ENCODE measurements around the gene TRIM45.

Gene TRIM45

DNA sequence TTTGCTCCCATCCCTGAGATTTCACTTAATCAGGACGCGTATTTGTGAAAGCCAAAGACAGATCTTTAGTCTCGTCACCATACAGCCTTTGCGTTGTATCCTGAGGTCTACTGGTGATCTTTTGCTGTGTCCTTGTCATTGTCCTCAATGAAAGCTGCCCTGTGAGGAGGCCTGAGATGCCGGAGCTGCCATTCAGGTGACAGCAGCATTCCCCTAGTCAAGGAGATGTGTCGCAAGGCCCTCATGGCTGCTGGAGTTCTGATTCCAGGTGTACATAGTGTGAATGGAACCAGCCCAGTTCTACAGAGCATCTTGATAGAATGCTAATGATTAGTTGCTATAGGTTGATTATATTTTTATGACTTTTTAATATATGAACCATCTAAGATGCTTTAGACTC is 37.3 kb downstream of the TRIM45 start:
- Histone ChIP-seq H3K4me1 (no peaks in the 10 kb centered on the region), H3K4me3 (ENCODE audit: low read depth, low read length) (no peak overlapping the region), H3K27me3 (no peaks in the 10 kb centered on the region), H3K9me3 (no peaks in the 10 kb centered on the region), H3K36me3 (peaks cover 6% of the 10 kb centered on the region)
- TF ChIP-seq, protein P1, sequence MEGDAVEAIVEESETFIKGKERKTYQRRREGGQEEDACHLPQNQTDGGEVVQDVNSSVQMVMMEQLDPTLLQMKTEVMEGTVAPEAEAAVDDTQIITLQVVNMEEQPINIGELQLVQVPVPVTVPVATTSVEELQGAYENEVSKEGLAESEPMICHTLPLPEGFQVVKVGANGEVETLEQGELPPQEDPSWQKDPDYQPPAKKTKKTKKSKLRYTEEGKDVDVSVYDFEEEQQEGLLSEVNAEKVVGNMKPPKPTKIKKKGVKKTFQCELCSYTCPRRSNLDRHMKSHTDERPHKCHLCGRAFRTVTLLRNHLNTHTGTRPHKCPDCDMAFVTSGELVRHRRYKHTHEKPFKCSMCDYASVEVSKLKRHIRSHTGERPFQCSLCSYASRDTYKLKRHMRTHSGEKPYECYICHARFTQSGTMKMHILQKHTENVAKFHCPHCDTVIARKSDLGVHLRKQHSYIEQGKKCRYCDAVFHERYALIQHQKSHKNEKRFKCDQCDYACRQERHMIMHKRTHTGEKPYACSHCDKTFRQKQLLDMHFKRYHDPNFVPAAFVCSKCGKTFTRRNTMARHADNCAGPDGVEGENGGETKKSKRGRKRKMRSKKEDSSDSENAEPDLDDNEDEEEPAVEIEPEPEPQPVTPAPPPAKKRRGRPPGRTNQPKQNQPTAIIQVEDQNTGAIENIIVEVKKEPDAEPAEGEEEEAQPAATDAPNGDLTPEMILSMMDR (IDR thresholded peaks at IDR 0.05; ENCODE audit: low read depth, low read length), result no peak
- DNase-seq, result no peak

DNA sequence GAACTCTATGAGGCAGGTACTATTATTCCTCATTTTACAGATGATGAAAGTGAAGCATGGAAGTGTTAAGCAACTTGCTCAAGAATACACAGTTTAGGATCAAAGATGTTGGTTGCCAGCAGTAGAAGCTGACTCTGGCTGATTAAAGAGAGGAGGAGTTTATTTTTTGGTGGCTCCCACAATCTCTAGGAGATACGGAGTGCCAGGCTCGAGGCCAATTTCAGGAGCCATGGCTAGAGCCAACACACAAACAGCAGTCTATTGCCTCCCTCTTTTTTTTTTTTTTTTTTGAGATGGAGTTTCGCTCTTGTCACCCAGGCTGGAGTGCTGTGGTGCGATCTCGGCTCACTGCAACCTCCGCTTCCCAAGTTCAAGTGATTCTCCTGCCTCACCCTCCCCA is 41.8 kb downstream of the TRIM45 start:
- Histone ChIP-seq H3K4me1 (no peaks in the 10 kb centered on the region), H3K36me3 (peaks cover 28% of the 10 kb centered on the region), H3K4me3 (ENCODE audit: low read depth, low read length) (no peak overlapping the region), H3K9me3 (no peaks in the 10 kb centered on the region), H3K27me3 (no peaks in the 10 kb centered on the region)
- no peak for DNase-seq
- TF ChIP-seq, protein P1 (IDR thresholded peaks at IDR 0.05; ENCODE audit: low read depth, low read length), result no peak

DNA sequence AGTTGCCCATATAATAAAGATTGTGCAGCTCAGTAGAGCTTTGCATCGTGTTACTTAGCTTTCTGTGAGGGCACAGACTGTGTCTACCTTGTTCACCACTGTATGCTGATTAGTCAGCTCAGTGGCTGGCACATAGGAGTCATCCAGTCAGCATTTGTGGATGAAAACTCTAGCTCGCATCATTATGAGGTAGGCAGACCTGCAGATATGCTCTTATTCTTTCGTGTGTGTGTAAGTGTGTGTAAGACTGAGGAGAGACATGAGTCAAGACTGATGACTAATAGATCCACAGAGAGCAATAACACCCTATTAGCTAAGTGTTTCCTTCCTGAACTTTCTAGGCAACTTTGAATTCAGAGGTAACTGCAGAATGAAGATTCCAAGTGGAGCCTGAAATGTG is 44.3 kb downstream of the TRIM45 start:
- H3K9me3 ChIP-seq, result no peaks in the 10 kb centered on the region
- no peak for DNase-seq
- H3K36me3 ChIP-seq, result peaks cover 28% of the 10 kb centered on the region
- H3K4me3 ChIP-seq (ENCODE audit: low read depth, low read length), result no peak overlapping the region
- H3K27me3 ChIP-seq, result no peaks in the 10 kb centered on the region
- no peaks in the 10 kb centered on the region for H3K4me1 ChIP-seq
- TF ChIP-seq, protein P1 (IDR thresholded peaks at IDR 0.05; ENCODE audit: low read depth, low read length), result no peak

DNA sequence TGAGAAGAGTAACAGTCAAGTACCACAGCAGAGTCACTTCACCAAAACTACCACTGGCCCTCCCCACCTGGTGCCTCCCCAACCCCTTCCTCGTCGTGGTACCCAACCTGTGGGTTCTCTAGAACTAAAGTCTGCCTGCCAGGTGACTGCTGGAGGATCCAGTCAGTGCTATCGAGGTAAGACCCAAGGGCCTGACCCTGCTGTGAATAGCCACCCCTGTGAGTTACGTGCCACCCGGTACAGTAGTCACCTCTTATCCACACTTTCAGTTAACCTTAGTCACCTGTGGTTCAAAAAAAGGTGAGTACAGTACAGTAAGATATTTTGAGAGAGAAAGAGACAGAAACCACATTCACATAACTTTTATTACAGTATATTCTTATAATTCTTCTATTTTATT is 44.9 kb downstream of the TRIM45 start:
- no peaks in the 10 kb centered on the region for H3K9me3 ChIP-seq
- peaks cover 22% of the 10 kb centered on the region for H3K36me3 ChIP-seq
- no peaks in the 10 kb centered on the region for H3K27me3 ChIP-seq
- no peaks in the 10 kb centered on the region for H3K4me1 ChIP-seq
- no peak for DNase-seq
- H3K4me3 ChIP-seq (ENCODE audit: low read depth, low read length), result no peak overlapping the region
- TF ChIP-seq, protein P1 (IDR thresholded peaks at IDR 0.05; ENCODE audit: low read depth, low read length), result no peak

DNA sequence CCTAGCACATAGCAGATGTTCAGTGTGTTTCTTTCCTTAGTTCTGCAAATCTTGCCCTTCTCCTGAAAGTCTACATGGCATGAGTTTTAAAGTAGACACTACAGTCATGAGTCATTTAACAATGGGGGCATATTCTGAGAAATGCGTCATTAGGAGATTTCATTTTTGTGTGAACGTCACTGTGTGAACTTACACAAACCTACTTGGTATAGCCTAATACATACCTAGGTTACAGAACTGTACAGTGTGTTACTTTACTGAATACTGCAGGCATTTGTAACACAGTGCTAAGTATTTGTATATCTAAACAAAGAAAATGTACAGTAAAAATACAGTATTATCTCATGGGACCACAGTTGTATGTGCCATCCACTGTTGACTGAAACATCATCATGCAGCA is 51.4 kb downstream of the TRIM45 start:
- no peak for DNase-seq
- Histone ChIP-seq H3K36me3 (peaks cover 6% of the 10 kb centered on the region), H3K27me3 (no peaks in the 10 kb centered on the region), H3K9me3 (no peaks in the 10 kb centered on the region), H3K4me1 (peaks cover 8% of the 10 kb centered on the region), H3K4me3 (ENCODE audit: low read depth, low read length) (no peak overlapping the region)
- TF ChIP-seq, protein P1 (IDR thresholded peaks at IDR 0.05; ENCODE audit: low read depth, low read length), result no peak

DNA sequence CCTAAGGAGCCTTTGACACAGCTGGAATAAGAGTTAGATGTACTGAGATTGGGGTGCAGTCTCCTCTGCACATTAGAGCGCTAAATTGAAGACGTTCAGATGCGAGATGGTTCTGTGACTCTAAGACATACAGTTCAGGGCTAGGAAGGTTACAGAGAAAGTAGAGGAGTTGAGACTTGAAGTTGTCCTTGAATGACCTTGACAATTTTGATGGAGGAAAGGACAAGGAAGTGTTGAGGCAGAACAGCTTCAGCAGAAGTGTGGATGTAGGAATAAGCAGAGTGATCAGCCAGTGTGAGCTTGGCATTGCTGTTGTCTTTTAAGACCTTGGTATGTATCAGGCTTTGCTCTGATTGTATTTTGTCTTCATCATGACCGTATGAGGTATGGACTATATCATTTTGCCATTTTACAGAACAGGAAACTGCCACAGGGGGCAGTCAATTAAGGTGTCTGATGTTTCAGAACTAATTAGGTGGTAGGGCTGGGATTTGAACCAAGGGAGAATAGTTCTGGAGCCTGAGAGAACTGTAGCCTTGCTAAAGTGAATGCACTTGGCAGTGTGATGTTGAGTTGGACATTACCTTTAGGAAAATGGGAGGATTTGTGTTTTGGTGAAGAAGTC is 52.2 kb downstream of the TRIM45 start:
- Histone ChIP-seq H3K27me3 (no peaks in the 10 kb centered on the region), H3K4me1 (peaks cover 8% of the 10 kb centered on the region), H3K36me3 (peaks cover 4% of the 10 kb centered on the region), H3K9me3 (no peaks in the 10 kb centered on the region), H3K4me3 (ENCODE audit: low read depth, low read length) (no peak overlapping the region)
- TF ChIP-seq, protein P1 (IDR thresholded peaks at IDR 0.05; ENCODE audit: low read depth, low read length), result no peak
- no peak for DNase-seq

Data from BE2C (cell line).